Effector memory CD4-positive, alpha-beta T cell (primary cell): Measurements from ENCODE around the gene SRSF11.

ENCODE experiments used
- DNase-seq, 3 donors: peaks; one replicate each; pipeline ENCODE4 v3.0.0-alpha.2; 2020
- H3K27ac ChIP-seq: 2 replicates; pipeline ENCODE4 v1.7.0; 2013; ENCODE audit warnings: mild to moderate bottlenecking, low read length, moderate library complexity; ENCODE audit not compliant: insufficient read depth, poor library complexity, severe bottlenecking
- H3K27me3 ChIP-seq: replicated peaks from 2 replicates; pipeline ENCODE4 v1.7.0; 2013; ENCODE audit warnings: mild to moderate bottlenecking, low read length; ENCODE audit not compliant: insufficient read depth, control insufficient read depth, poor library complexity, severe bottlenecking
- H3K36me3 ChIP-seq: 2 replicates; pipeline ENCODE4 v1.7.0; 2013; ENCODE audit warnings: mild to moderate bottlenecking, low read length, moderate library complexity; ENCODE audit not compliant: control insufficient read depth, insufficient read depth
- H3K4me1 ChIP-seq: 2 replicates; pipeline ENCODE4 v1.7.0; 2013; ENCODE audit warnings: low read length, mild to moderate bottlenecking; ENCODE audit not compliant: control insufficient read depth, insufficient read depth, poor library complexity, severe bottlenecking
- H3K4me3 ChIP-seq: 2 replicates; pipeline ENCODE4 v1.7.0; 2013; ENCODE audit warnings: low read length, low read depth, mild to moderate bottlenecking; ENCODE audit not compliant: insufficient read depth, poor library complexity, severe bottlenecking
- H3K9me3 ChIP-seq: 2 replicates; pipeline ENCODE4 v1.7.0; 2013; ENCODE audit warnings: mild to moderate bottlenecking, low read length, moderate library complexity; ENCODE audit not compliant: control insufficient read depth

The SRSF11 gene

DNA sequence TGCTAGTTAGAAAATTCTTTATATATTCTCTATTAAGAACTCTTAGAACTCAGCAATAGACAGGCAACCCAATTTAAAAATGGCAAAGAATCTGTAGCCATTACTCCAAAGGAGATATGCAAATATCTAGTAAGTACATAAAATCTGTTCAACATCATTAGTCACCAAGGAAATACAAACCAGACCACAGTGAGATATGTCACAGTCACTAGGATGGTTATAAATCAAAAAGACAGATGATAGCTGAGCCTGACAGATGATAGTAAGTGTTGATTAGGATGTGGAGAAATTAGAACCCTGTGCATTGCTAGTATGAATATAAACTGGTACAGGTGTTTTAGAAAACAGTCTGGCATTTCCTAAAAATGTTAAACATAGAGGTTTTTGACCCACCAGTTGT, 26.6 kb downstream of the SRSF11 start:
- H3K36me3 ChIP-seq, result peaks cover 81% of the 10 kb centered on the region
- H3K27me3 ChIP-seq, result no peaks in the 10 kb centered on the region
- no peaks in the 10 kb centered on the region for H3K9me3 ChIP-seq
- no peak for DNase-seq
- no peaks in the 10 kb centered on the region for H3K4me1 ChIP-seq
- H3K4me3 ChIP-seq, result no peak overlapping the region
- no peak overlapping the region for H3K27ac ChIP-seq

DNA sequence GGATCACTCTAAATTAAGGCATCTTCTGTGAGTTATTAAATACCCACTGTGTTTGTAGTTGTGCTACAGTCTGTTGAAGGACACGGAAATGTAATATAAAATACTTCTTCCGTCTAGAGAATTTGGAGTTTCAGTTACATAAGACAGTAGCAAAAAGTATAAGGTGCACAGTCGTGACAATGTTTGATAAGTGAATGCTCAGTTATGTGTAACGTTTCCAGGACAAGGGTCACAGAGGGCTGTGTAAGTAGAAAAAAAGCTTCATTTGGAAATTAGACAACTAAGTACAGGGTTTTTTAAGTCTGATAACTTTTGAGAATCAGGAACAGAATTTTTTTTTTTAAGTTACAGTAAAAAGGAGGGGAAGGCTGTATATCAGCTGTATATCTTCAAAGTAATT, 27.5 kb downstream of the SRSF11 start:
- no peak overlapping the region for H3K4me3 ChIP-seq
- no peak for DNase-seq
- no peak overlapping the region for H3K27ac ChIP-seq
- H3K27me3 ChIP-seq, result no peaks in the 10 kb centered on the region
- no peaks in the 10 kb centered on the region for H3K4me1 ChIP-seq
- no peaks in the 10 kb centered on the region for H3K9me3 ChIP-seq
- peaks cover 72% of the 10 kb centered on the region for H3K36me3 ChIP-seq

DNA sequence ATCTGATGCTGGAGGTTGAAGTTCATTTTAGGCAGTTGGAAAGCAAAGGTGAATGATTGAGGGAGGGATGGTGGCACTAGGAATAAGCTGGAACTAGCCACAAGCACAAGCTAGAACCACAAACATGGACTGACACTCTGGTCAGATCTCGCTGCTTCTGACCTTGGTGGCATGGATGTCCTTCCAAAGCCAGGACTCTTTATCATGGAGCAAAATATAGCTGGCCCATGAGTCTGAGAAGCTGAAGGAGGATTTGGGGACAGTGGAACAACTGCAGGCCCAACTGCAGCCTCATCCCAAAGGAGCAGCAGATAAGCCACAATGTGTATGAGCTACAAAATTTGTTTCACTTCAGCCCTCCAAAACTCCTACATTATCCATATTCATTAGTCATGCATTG, 35.5 kb downstream of the SRSF11 start:
- no peaks in the 10 kb centered on the region for H3K36me3 ChIP-seq
- no peak overlapping the region for H3K4me3 ChIP-seq
- no peak overlapping the region for H3K27ac ChIP-seq
- no peaks in the 10 kb centered on the region for H3K27me3 ChIP-seq
- no peak for DNase-seq
- H3K4me1 ChIP-seq, result no peaks in the 10 kb centered on the region
- H3K9me3 ChIP-seq, result no peaks in the 10 kb centered on the region

DNA sequence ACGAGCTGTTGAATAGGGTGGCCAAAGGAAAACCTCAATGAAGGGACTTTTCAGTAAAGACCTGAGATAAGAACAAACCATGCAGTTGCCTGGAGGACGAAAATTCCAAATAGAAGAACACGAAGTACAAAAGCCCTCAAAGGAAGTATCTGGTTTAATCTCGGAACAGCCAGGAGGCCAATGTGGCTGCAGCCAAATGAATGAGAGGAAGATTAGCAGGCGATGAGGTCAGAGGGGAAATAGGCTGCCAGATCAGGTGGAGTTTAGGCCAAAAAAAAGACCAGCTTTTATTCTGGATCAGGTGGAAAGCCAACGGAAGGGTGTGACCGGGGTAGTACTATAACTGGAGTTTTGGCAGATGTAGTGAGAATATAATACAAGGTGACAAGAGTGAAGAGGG, 43.7 kb downstream of the SRSF11 start:
- H3K36me3 ChIP-seq, result peaks cover 9% of the 10 kb centered on the region
- no peak for DNase-seq

DNA sequence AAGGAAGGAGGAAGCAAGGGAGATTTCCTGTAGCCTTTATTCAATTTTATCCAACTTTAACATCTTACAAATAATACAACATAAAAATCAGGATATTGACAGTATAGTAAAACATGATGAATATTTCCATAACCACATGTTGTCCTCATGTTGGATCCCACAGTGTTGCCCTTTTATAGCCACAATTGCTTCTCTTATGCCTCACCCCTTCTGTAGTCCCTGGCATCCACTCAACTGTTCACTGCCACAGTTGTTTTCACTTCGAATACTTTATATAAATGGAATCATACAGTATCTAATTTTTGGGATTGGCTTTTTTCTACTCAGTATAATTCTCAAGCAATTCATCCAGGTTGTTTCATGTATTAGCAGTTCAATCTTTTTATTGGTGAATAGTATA, 44.8 kb downstream of the SRSF11 start:
- H3K27me3 ChIP-seq, result no peaks in the 10 kb centered on the region
- no peak overlapping the region for H3K4me3 ChIP-seq
- H3K4me1 ChIP-seq, result no peaks in the 10 kb centered on the region
- no peak overlapping the region for H3K27ac ChIP-seq
- DNase-seq, result no peak
- H3K36me3 ChIP-seq, result peaks cover 14% of the 10 kb centered on the region
- no peaks in the 10 kb centered on the region for H3K9me3 ChIP-seq

More for the DNA sequence above, 43.7 kb downstream of the SRSF11 start:
- Histone ChIP-seq H3K4me3 (no peak overlapping the region), H3K4me1 (no peaks in the 10 kb centered on the region), H3K27ac (no peak overlapping the region), H3K27me3 (no peaks in the 10 kb centered on the region), H3K9me3 (no peaks in the 10 kb centered on the region)

DNA sequence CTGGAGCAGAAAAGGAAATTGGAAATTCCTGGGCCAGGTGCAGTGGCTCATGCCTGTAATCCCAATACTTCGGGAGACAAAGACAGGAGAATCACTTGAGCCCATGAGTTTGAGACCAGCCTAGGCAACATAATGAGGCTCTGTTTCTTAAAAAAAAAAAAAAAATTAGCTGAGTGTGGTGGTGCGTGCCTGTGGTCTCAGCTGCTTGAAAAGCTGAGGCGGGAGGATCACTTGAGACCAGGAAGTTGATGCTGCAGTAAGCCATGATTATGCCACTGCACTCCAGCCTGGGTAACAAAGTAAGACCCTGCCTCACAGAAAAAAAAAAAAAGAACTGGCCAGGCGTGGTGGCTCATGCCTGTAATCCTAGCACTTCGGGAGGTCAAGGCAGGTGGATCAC, 56.7 kb downstream of the SRSF11 start:
- H3K4me1 ChIP-seq, result no peaks in the 10 kb centered on the region
- H3K4me3 ChIP-seq, result no peak overlapping the region
- peaks cover 14% of the 10 kb centered on the region for H3K36me3 ChIP-seq
- no peaks in the 10 kb centered on the region for H3K9me3 ChIP-seq
- H3K27ac ChIP-seq, result no peak overlapping the region
- no peak for DNase-seq
- no peaks in the 10 kb centered on the region for H3K27me3 ChIP-seq

DNA sequence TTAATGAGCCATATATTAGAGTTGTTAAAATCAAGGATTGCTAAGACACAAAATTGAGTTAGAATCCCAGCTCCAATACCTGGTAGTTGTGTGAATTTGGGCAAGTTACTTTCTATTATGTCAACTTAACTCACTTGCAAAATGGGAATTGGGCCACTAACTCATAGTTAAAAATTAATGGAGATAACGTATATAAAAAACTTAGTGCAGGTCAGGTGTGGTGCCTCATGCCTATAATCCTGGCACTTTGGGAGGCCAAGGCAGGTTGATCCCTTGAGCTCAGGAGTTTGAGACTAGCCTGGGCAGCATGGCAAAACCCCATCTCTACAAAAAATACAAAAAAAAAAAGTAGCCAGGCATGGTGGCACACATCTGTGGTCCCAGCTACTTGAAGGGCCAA, 57.5 kb downstream of the SRSF11 start:
- no peaks in the 10 kb centered on the region for H3K27me3 ChIP-seq
- no peaks in the 10 kb centered on the region for H3K4me1 ChIP-seq
- H3K36me3 ChIP-seq, result peaks cover 6% of the 10 kb centered on the region
- H3K9me3 ChIP-seq, result no peaks in the 10 kb centered on the region
- H3K4me3 ChIP-seq, result no peak overlapping the region
- H3K27ac ChIP-seq, result no peak overlapping the region
- DNase-seq, result no peak

DNA sequence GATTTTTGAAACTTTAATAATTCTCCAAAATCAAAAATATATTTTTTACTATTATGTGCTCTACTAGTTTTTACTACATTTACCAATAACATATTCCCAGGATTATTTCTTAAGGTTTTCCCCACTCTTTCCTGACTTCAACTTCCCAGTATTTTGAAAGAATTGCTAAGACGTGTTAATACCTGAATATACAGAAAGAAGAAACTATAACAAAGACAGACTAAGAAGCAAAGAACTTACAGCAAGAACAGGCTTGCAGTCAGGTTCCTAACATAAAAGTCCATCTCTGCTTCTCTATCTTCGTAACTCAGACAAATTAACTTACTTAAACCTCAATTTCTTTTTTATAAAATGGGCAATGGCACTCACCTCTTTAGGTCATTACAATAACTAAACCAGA, 63.2 kb downstream of the SRSF11 start:
- H3K9me3 ChIP-seq, result no peaks in the 10 kb centered on the region
- peaks cover 6% of the 10 kb centered on the region for H3K36me3 ChIP-seq
- no peak overlapping the region for H3K4me3 ChIP-seq
- DNase-seq, result no peak
- no peak overlapping the region for H3K27ac ChIP-seq
- no peaks in the 10 kb centered on the region for H3K4me1 ChIP-seq
- no peaks in the 10 kb centered on the region for H3K27me3 ChIP-seq

DNA sequence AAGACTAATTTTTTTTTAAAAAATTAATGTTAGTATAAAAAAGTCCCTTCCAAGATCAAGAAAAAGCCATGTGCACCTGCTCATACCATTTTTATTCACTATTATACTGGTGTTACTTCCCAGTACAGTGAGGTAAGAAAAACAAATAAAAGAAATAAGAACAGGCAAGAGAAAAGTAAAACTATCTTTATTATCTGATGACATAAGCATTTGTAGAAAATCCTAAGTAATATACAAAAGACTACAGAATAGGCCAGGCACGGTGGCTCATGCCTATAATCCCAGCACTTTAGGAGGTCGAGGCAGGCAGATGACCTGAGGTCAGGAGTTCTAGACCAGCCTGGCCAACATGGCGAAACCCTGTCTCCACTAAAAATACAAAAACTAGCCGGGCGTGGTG, 65.3 kb downstream of the SRSF11 start:
- H3K4me1 ChIP-seq, result no peaks in the 10 kb centered on the region
- H3K27me3 ChIP-seq, result no peaks in the 10 kb centered on the region
- peaks cover 16% of the 10 kb centered on the region for H3K36me3 ChIP-seq
- DNase-seq, result no peak
- no peaks in the 10 kb centered on the region for H3K9me3 ChIP-seq
- no peak overlapping the region for H3K27ac ChIP-seq
- H3K4me3 ChIP-seq, result no peak overlapping the region

DNA sequence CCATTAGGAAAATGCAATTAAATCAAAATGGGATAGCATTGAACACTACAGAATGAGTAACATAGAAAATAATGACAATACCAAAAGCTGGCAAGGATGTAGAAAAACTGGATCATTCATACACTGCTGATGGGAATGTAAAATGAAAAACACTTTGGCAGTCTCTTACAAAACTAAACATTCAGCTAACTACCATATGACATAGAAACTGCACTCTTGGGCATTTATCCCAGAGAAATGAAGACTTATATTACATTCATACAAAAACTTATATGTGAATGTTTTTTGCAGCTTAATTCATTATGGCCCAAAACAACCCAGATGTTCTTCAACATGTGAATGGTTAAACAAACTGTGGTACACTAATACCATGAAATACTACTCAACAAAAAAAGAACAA, 67.0 kb downstream of the SRSF11 start:
- DNase-seq, result no peak
- Histone ChIP-seq H3K9me3 (no peaks in the 10 kb centered on the region), H3K4me3 (no peak overlapping the region), H3K27ac (no peak overlapping the region), H3K36me3 (peaks cover 29% of the 10 kb centered on the region), H3K4me1 (no peaks in the 10 kb centered on the region), H3K27me3 (no peaks in the 10 kb centered on the region)

DNA sequence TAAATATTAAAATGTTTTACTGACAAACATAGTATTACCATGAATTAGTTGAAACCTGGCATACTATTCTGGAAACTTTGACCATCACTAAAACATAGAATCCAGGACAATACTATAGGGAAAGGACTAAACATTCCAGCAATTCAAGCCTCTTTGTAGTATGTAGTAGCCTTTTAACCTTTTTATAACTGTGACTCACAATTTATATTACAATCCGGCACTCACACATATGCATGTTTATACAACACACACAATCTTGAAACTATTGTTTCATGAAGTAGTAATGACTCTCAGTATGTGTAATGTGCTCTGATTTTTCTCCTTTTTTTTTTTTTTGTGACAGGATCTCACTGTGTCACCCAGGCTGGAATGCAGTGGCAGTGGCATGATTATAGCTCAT, 69.0 kb downstream of the SRSF11 start:
- no peaks in the 10 kb centered on the region for H3K27me3 ChIP-seq
- no peak for DNase-seq
- H3K4me1 ChIP-seq, result no peaks in the 10 kb centered on the region
- peaks cover 45% of the 10 kb centered on the region for H3K36me3 ChIP-seq
- H3K27ac ChIP-seq, result no peak overlapping the region
- H3K9me3 ChIP-seq, result no peaks in the 10 kb centered on the region
- H3K4me3 ChIP-seq, result no peak overlapping the region
